Breast epithelium (tissue), 4 donors: ENCODE results near the gene WNT4. TPM values are rescaled to one million over a fixed set of nuclear protein-coding genes. Genes with fewer than 3 reads are reported as not detected.

Source experiments
- DNase-seq, 2 donors: peaks; one replicate each; pipeline ENCODE4 v3.0.0-alpha.2; 2019; ENCODE audit warnings: low spot score in 2 of 2
- H3K27ac ChIP-seq, 2 donors: fragments of 200-600 bp; sonication (generic) in 1 of 2; one replicate each; pipeline ENCODE4 v1.5.1; 2016 to 2019; ENCODE audit warnings: mild to moderate bottlenecking in 1 of 2
- H3K27me3 ChIP-seq, 2 donors: fragments of 200-600 bp; sonication (generic) in 1 of 2; one replicate each; pipeline versions ENCODE4 v1.5.1 to v1.6.0; 2017 to 2019; ENCODE audit warnings: control low read depth in 1 of 2, mild to moderate bottlenecking in 1 of 2
- H3K36me3 ChIP-seq: fragments of 200-600 bp; one replicate; pipeline ENCODE4 v1.5.1; 2019
- H3K4me1 ChIP-seq, 2 donors: fragments of 200-600 bp; sonication (generic); one replicate each; pipeline ENCODE4 v1.5.1; 2016 to 2019; ENCODE audit warnings: control low read depth in 1 of 2
- H3K4me3 ChIP-seq, 3 donors: fragments of 200-600 bp; sonication (generic); 1 replicate in 2 of 3; 2 replicates in 1 of 3; pipeline ENCODE4 v1.5.1; 2016 to 2019; ENCODE audit warnings: mild to moderate bottlenecking in 3 of 3, moderate library complexity in 2 of 3
- H3K9me3 ChIP-seq, 2 donors: fragments of 200-600 bp; sonication (generic) in 1 of 2; one replicate each; pipeline ENCODE4 v1.5.1; 2016 to 2019; ENCODE audit warnings: control low read depth in 1 of 2
- POLR2A ChIP-seq: fragments of 450-650 bp; IDR thresholded peaks from one replicate; pipeline ENCODE4 v1.6.1; 2016; ENCODE audit warnings: antibody characterized with exemption, mild to moderate bottlenecking, moderate library complexity
- POLR2AphosphoS5 ChIP-seq, 3 donors: sonication (generic); formaldehyde crosslinking; IDR thresholded peaks; one replicate each; pipeline ENCODE4 v1.6.1; 2017; ENCODE audit warnings: antibody characterized with exemption in 3 of 3
- intact Hi-C: fragments of 100-400 bp; cut with DNase I; formaldehyde crosslinking; loops from one replicate; pipeline ENCODE4 v1.15.1; 2023; ENCODE audit warnings: low total_unique reads
- total RNA-seq, 3 donors: library from RNA; depleted of rRNA; stranded (reverse); fragments of >200 nt; gene quantifications; one replicate each; pipeline ENCODE4 v1.1.0, GENCODE V29; 2016
- TF ChIP-seq, protein P1 (sequence below), 3 donors: fragments of 450-650 bp; IDR thresholded peaks; one replicate each; pipeline ENCODE4 v1.5.1; 2016 to 2017; ENCODE audit warnings: antibody characterized with exemption in 3 of 3, mild to moderate bottlenecking in 3 of 3, moderate library complexity in 3 of 3

Gene WNT4
- total RNA-seq, 3 donors from 2014 or later, result 1.6 to 3.1 TPM; not detected in 1

DNA sequence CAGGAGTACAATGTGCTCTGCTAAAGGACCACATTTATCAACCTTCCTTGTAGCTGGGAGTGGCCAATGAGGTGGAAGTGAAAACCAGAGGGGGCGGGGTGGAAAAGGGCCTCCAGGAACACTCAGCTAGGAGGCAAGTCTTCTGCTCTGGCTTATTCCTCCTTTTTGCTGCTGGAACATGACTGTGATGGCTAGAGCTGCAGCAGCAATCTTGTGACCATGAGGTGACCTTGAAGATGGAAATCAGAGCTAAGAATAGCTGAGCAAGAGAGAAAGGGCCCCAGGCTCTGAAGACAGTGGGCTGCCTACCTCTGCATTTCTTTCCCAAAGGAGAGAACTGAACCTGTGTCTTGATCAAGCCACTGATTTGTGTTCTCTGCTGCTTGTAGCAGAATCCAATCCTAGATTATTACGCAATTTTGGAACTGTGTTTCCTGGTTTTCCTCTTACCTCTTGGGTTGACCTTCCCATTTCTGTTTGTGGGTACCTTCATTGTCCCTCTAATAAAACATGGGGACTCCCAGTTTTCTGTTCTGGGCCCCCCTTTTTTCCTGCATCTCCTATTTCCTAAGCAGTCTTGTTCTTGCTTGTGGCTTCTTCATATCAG is 36.4 kb upstream of the WNT4 start:
- Histone ChIP-seq H3K9me3 (no peaks in the 10 kb centered on the region), H3K4me1 (no peaks in the 10 kb centered on the region), H3K4me3 (no peak overlapping the region), H3K36me3 (no peaks in the 10 kb centered on the region), H3K27me3 (no peaks in the 10 kb centered on the region), H3K27ac (no peak overlapping the region)
- intact Hi-C loops, result no loop called here
- TF ChIP-seq POLR2AphosphoS5 (IDR thresholded peaks at IDR 0.05) (no peak), POLR2A (no peak)
- TF ChIP-seq, protein P1, sequence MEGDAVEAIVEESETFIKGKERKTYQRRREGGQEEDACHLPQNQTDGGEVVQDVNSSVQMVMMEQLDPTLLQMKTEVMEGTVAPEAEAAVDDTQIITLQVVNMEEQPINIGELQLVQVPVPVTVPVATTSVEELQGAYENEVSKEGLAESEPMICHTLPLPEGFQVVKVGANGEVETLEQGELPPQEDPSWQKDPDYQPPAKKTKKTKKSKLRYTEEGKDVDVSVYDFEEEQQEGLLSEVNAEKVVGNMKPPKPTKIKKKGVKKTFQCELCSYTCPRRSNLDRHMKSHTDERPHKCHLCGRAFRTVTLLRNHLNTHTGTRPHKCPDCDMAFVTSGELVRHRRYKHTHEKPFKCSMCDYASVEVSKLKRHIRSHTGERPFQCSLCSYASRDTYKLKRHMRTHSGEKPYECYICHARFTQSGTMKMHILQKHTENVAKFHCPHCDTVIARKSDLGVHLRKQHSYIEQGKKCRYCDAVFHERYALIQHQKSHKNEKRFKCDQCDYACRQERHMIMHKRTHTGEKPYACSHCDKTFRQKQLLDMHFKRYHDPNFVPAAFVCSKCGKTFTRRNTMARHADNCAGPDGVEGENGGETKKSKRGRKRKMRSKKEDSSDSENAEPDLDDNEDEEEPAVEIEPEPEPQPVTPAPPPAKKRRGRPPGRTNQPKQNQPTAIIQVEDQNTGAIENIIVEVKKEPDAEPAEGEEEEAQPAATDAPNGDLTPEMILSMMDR (IDR thresholded peaks at IDR 0.05), result no peak
- DNase-seq, result no peak

DNA sequence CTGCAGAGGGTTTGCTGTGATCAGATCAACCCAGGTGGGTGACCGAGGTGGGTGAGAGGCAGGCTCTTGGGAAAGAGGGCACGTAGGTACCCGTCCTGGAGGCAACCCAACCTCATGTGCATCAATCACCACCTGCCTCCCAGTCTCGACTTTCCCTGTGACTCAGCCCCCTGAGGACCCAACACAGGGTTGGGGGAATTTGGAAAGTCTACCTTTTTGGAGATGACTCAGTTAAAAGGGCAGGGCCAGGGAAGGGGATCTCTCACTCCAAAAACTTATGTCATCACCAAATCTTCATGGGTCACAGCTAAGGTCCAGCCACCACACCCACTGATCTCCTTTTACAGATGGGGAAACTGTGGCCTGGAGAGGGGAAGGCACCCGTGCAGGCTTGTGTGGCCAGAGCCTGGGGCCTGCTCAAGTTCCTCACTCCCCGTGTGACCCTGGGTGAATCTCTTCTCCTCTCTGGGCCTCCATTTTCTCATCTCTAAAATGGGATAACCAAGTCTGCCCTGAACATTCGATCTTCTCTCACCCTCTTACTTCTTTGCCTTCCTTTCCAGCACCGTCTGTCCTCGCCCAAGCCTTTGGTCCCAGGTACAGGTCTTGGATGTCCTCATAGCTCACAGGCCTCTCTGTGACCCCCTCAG is 34.6 kb upstream of the WNT4 start:
- DNase-seq, result no peak
- TF ChIP-seq POLR2A, result no peak
- no peak for TF ChIP-seq POLR2AphosphoS5 (IDR thresholded peaks at IDR 0.05)
- TF ChIP-seq, protein P1 (IDR thresholded peaks at IDR 0.05), result no peak
- intact Hi-C loops, result no loop called here
- Histone ChIP-seq H3K4me3 (no peak overlapping the region), H3K4me1 (no peaks in the 10 kb centered on the region), H3K36me3 (no peaks in the 10 kb centered on the region), H3K27ac (no peak overlapping the region), H3K27me3 (no peaks in the 10 kb centered on the region), H3K9me3 (no peaks in the 10 kb centered on the region)

- Histone ChIP-seq H3K36me3 (no peaks in the 10 kb centered on the region), H3K9me3 (no peaks in the 10 kb centered on the region), H3K27me3 (no peaks in the 10 kb centered on the region), H3K27ac (no peak overlapping the region), H3K4me1 (no peaks in the 10 kb centered on the region), H3K4me3 (no peak overlapping the region)
- intact Hi-C loops, result no loop called here
- DNase-seq, result no peak
- TF ChIP-seq POLR2AphosphoS5 (IDR thresholded peaks at IDR 0.05) (no peak), POLR2A (no peak)
- TF ChIP-seq, protein P1 (IDR thresholded peaks at IDR 0.05), result no peak
Observed at GRCh38 chr1:22176258-22176657, 33.4 kb upstream of the WNT4 start.

DNA sequence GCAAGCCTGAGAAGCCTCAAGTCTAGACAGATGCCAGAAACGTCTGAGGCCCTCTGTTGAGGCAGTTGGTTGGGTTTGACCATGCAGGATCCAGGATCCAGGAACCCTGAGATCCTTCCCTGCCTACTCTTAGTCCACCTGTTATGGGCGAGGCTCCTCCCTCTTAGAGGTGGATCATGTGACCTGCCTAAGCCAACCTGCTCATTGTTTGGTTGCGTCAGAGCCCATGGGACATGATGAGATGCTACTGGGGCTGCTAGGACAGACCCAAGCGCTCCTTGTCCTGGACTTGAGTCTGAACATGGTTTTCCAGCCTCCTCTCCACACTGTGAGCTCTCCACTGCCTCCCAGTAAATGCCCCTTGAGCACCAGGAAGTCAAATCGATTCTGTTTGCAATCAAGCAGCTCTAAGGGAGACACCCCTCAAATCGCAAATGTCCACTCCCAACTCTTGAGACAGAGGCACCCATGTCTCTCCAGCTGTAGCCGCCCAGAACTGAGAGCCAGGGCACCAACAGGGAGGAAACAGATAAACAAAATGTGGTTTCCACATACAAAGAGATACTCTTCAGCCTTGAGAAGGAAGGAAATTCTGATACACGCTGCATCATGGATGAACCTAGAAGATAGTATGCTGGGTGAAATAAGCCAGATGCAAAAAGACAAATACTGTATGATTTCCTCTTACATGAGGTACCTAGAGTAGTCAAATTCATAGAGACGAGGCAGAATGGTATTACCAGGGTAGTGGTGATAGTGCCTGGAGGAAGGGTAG is 31.7 kb upstream of the WNT4 start:
- H3K27me3 ChIP-seq, result no peaks in the 10 kb centered on the region
- no peaks in the 10 kb centered on the region for H3K4me1 ChIP-seq
- intact Hi-C loops, result no loop called here
- H3K36me3 ChIP-seq, result no peaks in the 10 kb centered on the region
- no peak for DNase-seq
- no peak overlapping the region for H3K27ac ChIP-seq
- TF ChIP-seq POLR2A, result no peak
- no peak for TF ChIP-seq POLR2AphosphoS5 (IDR thresholded peaks at IDR 0.05)
- TF ChIP-seq, protein P1 (IDR thresholded peaks at IDR 0.05), result no peak
- H3K4me3 ChIP-seq, result no peak overlapping the region
- H3K9me3 ChIP-seq, result no peaks in the 10 kb centered on the region
